ENCODE results near the gene CDKN2B-AS1. TPM values are rescaled to one million over a fixed set of nuclear protein-coding genes. Genes with fewer than 3 reads are reported as not detected.

The CDKN2B-AS1 gene
- total RNA-seq, 1 donor, result 9.5 TPM

- no peak for DNase-seq (ENCODE audit: low read depth)
- TF ChIP-seq, protein P1, sequence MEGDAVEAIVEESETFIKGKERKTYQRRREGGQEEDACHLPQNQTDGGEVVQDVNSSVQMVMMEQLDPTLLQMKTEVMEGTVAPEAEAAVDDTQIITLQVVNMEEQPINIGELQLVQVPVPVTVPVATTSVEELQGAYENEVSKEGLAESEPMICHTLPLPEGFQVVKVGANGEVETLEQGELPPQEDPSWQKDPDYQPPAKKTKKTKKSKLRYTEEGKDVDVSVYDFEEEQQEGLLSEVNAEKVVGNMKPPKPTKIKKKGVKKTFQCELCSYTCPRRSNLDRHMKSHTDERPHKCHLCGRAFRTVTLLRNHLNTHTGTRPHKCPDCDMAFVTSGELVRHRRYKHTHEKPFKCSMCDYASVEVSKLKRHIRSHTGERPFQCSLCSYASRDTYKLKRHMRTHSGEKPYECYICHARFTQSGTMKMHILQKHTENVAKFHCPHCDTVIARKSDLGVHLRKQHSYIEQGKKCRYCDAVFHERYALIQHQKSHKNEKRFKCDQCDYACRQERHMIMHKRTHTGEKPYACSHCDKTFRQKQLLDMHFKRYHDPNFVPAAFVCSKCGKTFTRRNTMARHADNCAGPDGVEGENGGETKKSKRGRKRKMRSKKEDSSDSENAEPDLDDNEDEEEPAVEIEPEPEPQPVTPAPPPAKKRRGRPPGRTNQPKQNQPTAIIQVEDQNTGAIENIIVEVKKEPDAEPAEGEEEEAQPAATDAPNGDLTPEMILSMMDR (IDR thresholded peaks at IDR 0.05; ENCODE audit: insufficient read depth, low read depth, low read length), result no peak
- no peak overlapping the region for H3K4me3 ChIP-seq (ENCODE audit: low read depth, low read length)
Observed at GRCh38 chr9:21966140-21966851, 28.3 kb upstream of the CDKN2B-AS1 start.

DNA sequence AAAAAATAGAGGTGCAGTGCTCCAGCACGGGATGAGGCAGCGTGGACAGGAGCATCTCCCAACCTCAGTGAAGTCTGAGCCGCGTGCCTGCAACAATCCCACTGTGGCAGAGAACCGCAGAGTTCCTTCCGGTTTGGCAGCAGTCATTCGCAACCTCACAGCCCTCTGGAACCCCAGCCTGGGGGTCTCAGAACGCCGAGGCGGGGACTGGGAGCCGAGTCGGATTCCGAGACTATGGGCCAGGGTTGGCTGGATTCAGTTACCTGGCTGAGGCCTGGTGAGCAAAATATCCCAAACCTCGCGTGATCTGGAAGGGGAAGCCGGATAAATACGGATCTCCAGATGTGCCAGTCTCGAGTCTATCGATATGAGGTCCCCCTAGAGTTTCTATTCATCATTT is 27.4 kb upstream of the CDKN2B-AS1 start:
- TF ChIP-seq, protein P1 (IDR thresholded peaks at IDR 0.05; ENCODE audit: insufficient read depth, low read depth, low read length), result no peak
- no peak overlapping the region for H3K4me3 ChIP-seq (ENCODE audit: low read depth, low read length)
- DNase-seq (ENCODE audit: low read depth), result no peak

DNA sequence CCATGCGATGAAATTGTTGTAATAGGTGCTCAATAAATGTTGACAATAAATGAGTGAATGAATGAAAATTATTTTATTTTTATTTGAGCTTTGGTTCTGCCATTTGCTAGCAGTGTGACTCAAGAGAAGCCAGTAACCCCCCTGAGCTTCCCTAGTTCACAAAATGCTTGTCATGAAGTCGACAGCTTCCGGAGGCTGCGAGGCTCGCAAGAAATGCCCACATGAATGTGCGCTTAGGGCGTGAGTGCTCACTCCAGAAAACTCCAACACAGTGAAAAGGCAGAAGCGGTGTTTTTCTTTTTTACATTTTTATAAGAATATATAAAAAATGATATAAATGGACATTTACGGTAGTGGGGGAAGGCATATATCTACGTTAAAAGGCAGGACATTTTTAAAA is 26.9 kb upstream of the CDKN2B-AS1 start:
- TF ChIP-seq, protein P1 (IDR thresholded peaks at IDR 0.05; ENCODE audit: insufficient read depth, low read depth, low read length), result no peak
- no peak for DNase-seq (ENCODE audit: low read depth)
- H3K4me3 ChIP-seq (ENCODE audit: low read depth, low read length), result no peak overlapping the region

- TF ChIP-seq, protein P1 (IDR thresholded peaks at IDR 0.05; ENCODE audit: insufficient read depth, low read depth, low read length), result no peak
- DNase-seq (ENCODE audit: low read depth), result no peak
- no peak overlapping the region for H3K4me3 ChIP-seq (ENCODE audit: low read depth, low read length)
Observed at GRCh38 chr9:21968331-21969010, 26.1 kb upstream of the CDKN2B-AS1 start.

- TF ChIP-seq, protein P1 (IDR thresholded peaks at IDR 0.05; ENCODE audit: insufficient read depth, low read depth, low read length), result no peak
- H3K4me3 ChIP-seq (ENCODE audit: low read depth, low read length), result no peak overlapping the region
- DNase-seq (ENCODE audit: low read depth), result no peak
Observed at GRCh38 chr9:21969011-21969940, 25.3 kb upstream of the CDKN2B-AS1 start.

DNA sequence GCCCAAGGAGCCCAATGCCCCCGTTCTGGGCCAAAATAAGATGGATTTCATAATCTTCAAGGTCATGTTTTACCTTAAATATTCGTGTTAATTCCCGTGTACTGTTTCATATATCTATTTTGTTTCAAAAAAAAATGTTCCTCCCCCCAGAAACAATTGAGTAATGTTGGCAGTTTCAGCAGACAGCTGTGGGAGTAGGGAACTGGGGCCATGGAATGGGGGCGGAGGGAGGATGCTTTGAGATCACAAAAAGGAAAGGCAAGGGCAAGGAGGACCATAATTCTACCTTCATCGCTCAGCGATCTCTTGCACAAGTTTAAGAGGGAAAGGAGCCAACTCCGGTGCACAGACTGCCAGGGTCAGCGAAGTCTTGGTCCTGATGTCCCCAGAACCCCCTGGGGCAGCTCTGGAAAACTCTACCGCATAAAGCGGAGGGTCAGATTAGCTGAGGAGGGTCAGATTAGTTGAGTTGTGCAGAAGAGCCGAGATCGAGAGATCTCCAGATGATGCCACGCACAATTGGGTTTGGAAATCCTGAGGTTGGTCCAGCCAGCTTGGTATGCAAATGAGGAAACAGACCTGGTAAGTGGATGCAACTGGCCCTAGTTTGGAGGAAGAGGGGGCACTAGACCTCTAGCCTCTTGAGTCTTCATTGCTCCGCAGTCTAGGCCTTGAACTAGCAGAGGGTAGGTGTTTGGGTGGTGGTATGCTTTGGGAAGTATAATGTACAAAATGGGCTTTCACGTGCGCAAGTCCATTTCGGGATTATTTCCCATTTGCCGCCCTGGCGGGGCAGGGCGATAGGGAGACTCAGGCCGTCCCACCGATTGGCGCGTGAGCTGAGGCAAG is 24.4 kb upstream of the CDKN2B-AS1 start:
- H3K4me3 ChIP-seq (ENCODE audit: low read depth, low read length), result no peak overlapping the region
- TF ChIP-seq, protein P1 (IDR thresholded peaks at IDR 0.05; ENCODE audit: insufficient read depth, low read depth, low read length), result no peak
- DNase-seq (ENCODE audit: low read depth), result no peak
